OCI-M1 (cell line): ENCODE measurements around the gene NOL4L.
"Not testable (repeated sequence)": the region's sequence is repeated elsewhere in the genome, so short reads cannot be mapped to it uniquely, and the experiment has no call there.

Experiments
- DNase-seq: peaks from one replicate; lab custom pipeline; 2025; lab: John Stamatoyannopoulos, UW

NOL4L gene

GRCh38 chr20:32507998-32508774 lies 76.9 kb downstream of the NOL4L start:
- DNase-seq: no peak

- no peak for DNase-seq
Observed at GRCh38 chr20:32506721-32507120, 78.4 kb downstream of the NOL4L start.

- no peak for DNase-seq
Observed at GRCh38 chr20:32505723-32506473, 79.2 kb downstream of the NOL4L start.

- DNase-seq: no peak
Observed at GRCh38 chr20:32501709-32502108, 83.4 kb downstream of the NOL4L start.

GRCh38 chr20:32497589-32498224 lies 87.4 kb downstream of the NOL4L start:
- DNase-seq: no peak

- DNase-seq: no peak
Observed at GRCh38 chr20:32496811-32497533, 88.2 kb downstream of the NOL4L start.

GRCh38 chr20:32495949-32496348 lies 89.2 kb downstream of the NOL4L start:
- DNase-seq: no peak

- no peak for DNase-seq
Observed at GRCh38 chr20:32495217-32495565, 89.9 kb downstream of the NOL4L start.

GRCh38 chr20:32494483-32495216 lies 90.5 kb downstream of the NOL4L start:
- peak; percentile 62 for DNase-seq

- no peak for DNase-seq
Observed at GRCh38 chr20:32493356-32493755, 91.8 kb downstream of the NOL4L start.

- DNase-seq: not testable (repeated sequence)
Observed at GRCh38 chr20:32491764-32492151, 93.4 kb downstream of the NOL4L start.

GRCh38 chr20:32490942-32491763 lies 94.0 kb downstream of the NOL4L start:
- DNase-seq: peak; percentile 32

- DNase-seq: no peak
Observed at GRCh38 chr20:32488066-32488838, 96.9 kb downstream of the NOL4L start.

GRCh38 chr20:32487381-32487780 lies 97.8 kb downstream of the NOL4L start:
- DNase-seq: no peak

- no peak for DNase-seq
Observed at GRCh38 chr20:32485770-32486478, 99.2 kb downstream of the NOL4L start.

GRCh38 chr20:32484958-32485769 lies 100.0 kb downstream of the NOL4L start:
- peak; percentile 90 for DNase-seq

- peak; percentile 51 for DNase-seq
Observed at GRCh38 chr20:32484225-32484957, 100.7 kb downstream of the NOL4L start.
